Measurements from ENCODE around the gene SLC25A21. TPM values are rescaled to one million over a fixed set of nuclear protein-coding genes. Genes with fewer than 3 reads are reported as not detected.

The SLC25A21 gene
- total RNA-seq, 1 donor from 2014 or later = 6.4 TPM

GRCh38 chr14:36756226-36756625 is 416.2 kb downstream of the SLC25A21 start:
- Histone ChIP-seq H3K9ac (no peak overlapping the region), H3K27me3 (no peaks in the 10 kb centered on the region), H3K9me3 (ENCODE audit: low read depth) (no peaks in the 10 kb centered on the region), H3K36me3 (no peaks in the 10 kb centered on the region), H3K4me1 (peaks cover 16% of the 10 kb centered on the region), H2AFZ (replicated peaks) (no peak overlapping the region), H3K4me2 (no peak overlapping the region), H3K27ac (no peak overlapping the region), H3F3A (ENCODE audit: low read depth) (no peaks in the 10 kb centered on the region), H3K79me2 (ENCODE audit: low read depth) (no peaks in the 10 kb centered on the region), H4K20me1 (ENCODE audit: low read depth) (no peaks in the 10 kb centered on the region), H3K4me3 (no peak overlapping the region)
- Mint-ChIP-seq H3K4me3 (no peak overlapping the region), H3K27ac (peak overlapping the region; percentile 27), H3K9me3 (peaks cover 2% of the 10 kb centered on the region), H3K36me3 (no peaks in the 10 kb centered on the region), H3K4me1 (peaks cover 13% of the 10 kb centered on the region), H3K27me3 (ENCODE audit: insufficient read depth, low read depth) (no peaks in the 10 kb centered on the region)
- no peak for DNase-seq (ENCODE audit: low spot score)
- TF ChIP-seq EZH2phosphoT487 (IDR thresholded peaks at IDR 0.05) (no peak), EZH2 (IDR thresholded peaks at IDR 0.05) (no peak), CTCF (IDR thresholded peaks at IDR 0.05) (no peak)

GRCh38 chr14:36755756-36756155 is 416.6 kb downstream of the SLC25A21 start:
- no peaks in the 10 kb centered on the region for H3K27me3 Mint-ChIP-seq (ENCODE audit: insufficient read depth, low read depth)
- Histone ChIP-seq H3K9me3 (ENCODE audit: low read depth) (no peaks in the 10 kb centered on the region), H3K4me1 (peaks cover 12% of the 10 kb centered on the region), H3K4me2 (no peak overlapping the region), H3K36me3 (no peaks in the 10 kb centered on the region), H2AFZ (replicated peaks) (no peak overlapping the region), H3K79me2 (ENCODE audit: low read depth) (no peaks in the 10 kb centered on the region), H3K4me3 (no peak overlapping the region), H3F3A (ENCODE audit: low read depth) (no peaks in the 10 kb centered on the region), H3K27me3 (no peaks in the 10 kb centered on the region), H3K27ac (no peak overlapping the region), H4K20me1 (ENCODE audit: low read depth) (no peaks in the 10 kb centered on the region), H3K9ac (no peak overlapping the region)
- peaks cover 13% of the 10 kb centered on the region for H3K4me1 Mint-ChIP-seq
- peaks cover 2% of the 10 kb centered on the region for H3K9me3 Mint-ChIP-seq
- H3K4me3 Mint-ChIP-seq = no peak overlapping the region
- TF ChIP-seq EZH2phosphoT487 (IDR thresholded peaks at IDR 0.05) (no peak), EZH2 (IDR thresholded peaks at IDR 0.05) (no peak), CTCF (IDR thresholded peaks at IDR 0.05) (no peak)
- no peaks in the 10 kb centered on the region for H3K36me3 Mint-ChIP-seq
- DNase-seq (ENCODE audit: low spot score) = no peak
- no peak overlapping the region for H3K27ac Mint-ChIP-seq

GRCh38 chr14:36751920-36752319 is 420.5 kb downstream of the SLC25A21 start:
- Histone ChIP-seq H3K4me3 (no peak overlapping the region), H3K4me2 (no peak overlapping the region), H2AFZ (replicated peaks) (no peak overlapping the region), H3K79me2 (ENCODE audit: low read depth) (no peaks in the 10 kb centered on the region), H3K27me3 (peaks cover 10% of the 10 kb centered on the region), H3K36me3 (no peaks in the 10 kb centered on the region), H4K20me1 (ENCODE audit: low read depth) (no peaks in the 10 kb centered on the region), H3K9ac (no peak overlapping the region), H3K4me1 (no peaks in the 10 kb centered on the region), H3K27ac (no peak overlapping the region), H3F3A (ENCODE audit: low read depth) (no peaks in the 10 kb centered on the region), H3K9me3 (ENCODE audit: low read depth) (no peaks in the 10 kb centered on the region)
- Mint-ChIP-seq H3K4me1 (peaks cover 5% of the 10 kb centered on the region), H3K27ac (no peak overlapping the region), H3K4me3 (no peak overlapping the region), H3K9me3 (peaks cover 2% of the 10 kb centered on the region), H3K36me3 (no peaks in the 10 kb centered on the region), H3K27me3 (ENCODE audit: insufficient read depth, low read depth) (no peaks in the 10 kb centered on the region)
- no peak for TF ChIP-seq CTCF (IDR thresholded peaks at IDR 0.05)
- TF ChIP-seq EZH2phosphoT487 (IDR thresholded peaks at IDR 0.05) = no peak
- TF ChIP-seq EZH2 (IDR thresholded peaks at IDR 0.05) = no peak
- DNase-seq (ENCODE audit: low spot score) = no peak
